Endothelial cell of umbilical vein (primary cell): Measurements from ENCODE around the gene DDX53.

Experiments used
- POLR2A ChIP-seq: IDR thresholded peaks from 2 replicates; pipeline ENCODE4 v1.6.1; 2012; ENCODE audit warnings: low read depth, mild to moderate bottlenecking, control low read depth, low read length
- POLR2AphosphoS5 ChIP-seq: IDR thresholded peaks from 2 replicates; pipeline ENCODE4 v1.6.1; 2012; ENCODE audit warnings: low read depth, mild to moderate bottlenecking, control low read depth, low read length, moderate library complexity; ENCODE audit not compliant: insufficient read depth

GRCh38 chrX:23035493-23035892, 35.7 kb downstream of the DDX53 start:
- TF ChIP-seq POLR2A (no peak), POLR2AphosphoS5 (no peak)
